ENCODE data around the gene SF3A1. TPM values are rescaled to one million over a fixed set of nuclear protein-coding genes. Genes with fewer than 3 reads are reported as not detected.

SF3A1 gene
- total and polyA plus RNA-seq, 2 donors (not counting 1 experiment from before 2014, with no cell fraction given) = 17.0 to 22.9 TPM

- H3K9ac ChIP-seq (ENCODE audit: insufficient read depth, low read length) = no peak overlapping the region
- TF ChIP-seq EZH2 (IDR thresholded peaks at IDR 0.05; ENCODE audit: low read length, missing control alignments) = no peak
- no peak for TF ChIP-seq CTCF (conservative IDR thresholded peaks at IDR 0.05 in 1 of 2, IDR thresholded peaks at IDR 0.05 in 1 of 2; ENCODE audit: low read depth in 1 of 2, low read length in 2 of 2)
- no peak overlapping the region for H3K27ac ChIP-seq (ENCODE audit: insufficient read depth, low read length)
- no peak overlapping the region for H3K4me2 ChIP-seq (ENCODE audit: extremely low read depth, insufficient read depth, low read length)
- H3K9me3 ChIP-seq (ENCODE audit: control insufficient read depth, insufficient read depth, low read depth, low read length) = no peaks in the 10 kb centered on the region
- no peak overlapping the region for H2AFZ ChIP-seq (ENCODE audit: low read length)
- H3K36me3 ChIP-seq (ENCODE audit: control insufficient read depth, insufficient read depth, low read length) = peaks cover 14% of the 10 kb centered on the region
- no peaks in the 10 kb centered on the region for H4K20me1 ChIP-seq (ENCODE audit: control insufficient read depth, extremely low read depth, insufficient read depth, low read length)
- H3K4me3 ChIP-seq (replicated peaks in 1 of 4; ENCODE audit: control extremely low read depth in 1 of 4, insufficient read depth in 1 of 4, low read depth in 3 of 4, low read length in 4 of 4) = no peak overlapping the region
- peak in 1 of 2 donors; percentile 12 for DNase-seq (ENCODE audit: low read depth in 2 of 2)
- no peaks in the 10 kb centered on the region for H3K4me1 ChIP-seq (ENCODE audit: control insufficient read depth, extremely low read depth, insufficient read depth, low read length)
- no peaks in the 10 kb centered on the region for H3K27me3 ChIP-seq (ENCODE audit: control insufficient read depth, insufficient read depth, low read length)
- H3K79me2 ChIP-seq (ENCODE audit: control insufficient read depth, insufficient read depth, low read length) = peaks cover 57% of the 10 kb centered on the region
Observed at GRCh38 chr22:30351226-30351625, 5.5 kb downstream of the SF3A1 start.

GRCh38 chr22:30348809-30349208, 7.9 kb downstream of the SF3A1 start:
- peak overlapping the region; percentile 40 for H3K4me2 ChIP-seq (ENCODE audit: extremely low read depth, insufficient read depth, low read length)
- no peak overlapping the region for H3K9ac ChIP-seq (ENCODE audit: insufficient read depth, low read length)
- peaks cover 25% of the 10 kb centered on the region for H3K36me3 ChIP-seq (ENCODE audit: control insufficient read depth, insufficient read depth, low read length)
- no peak overlapping the region for H2AFZ ChIP-seq (ENCODE audit: low read length)
- H3K4me1 ChIP-seq (ENCODE audit: control insufficient read depth, extremely low read depth, insufficient read depth, low read length) = no peaks in the 10 kb centered on the region
- H3K27me3 ChIP-seq (ENCODE audit: control insufficient read depth, insufficient read depth, low read length) = no peaks in the 10 kb centered on the region
- peak in 1 of 2 donors; percentile 42 for DNase-seq (ENCODE audit: low read depth in 2 of 2)
- peaks cover 33% of the 10 kb centered on the region for H3K79me2 ChIP-seq (ENCODE audit: control insufficient read depth, insufficient read depth, low read length)
- no peak overlapping the region for H3K4me3 ChIP-seq (replicated peaks in 1 of 4; ENCODE audit: control extremely low read depth in 1 of 4, insufficient read depth in 1 of 4, low read depth in 3 of 4, low read length in 4 of 4)
- H3K27ac ChIP-seq (ENCODE audit: insufficient read depth, low read length) = no peak overlapping the region
- TF ChIP-seq CTCF (conservative IDR thresholded peaks at IDR 0.05 in 1 of 2, IDR thresholded peaks at IDR 0.05 in 1 of 2; ENCODE audit: low read depth in 1 of 2, low read length in 2 of 2) = no peak
- no peak for TF ChIP-seq EZH2 (IDR thresholded peaks at IDR 0.05; ENCODE audit: low read length, missing control alignments)
- no peaks in the 10 kb centered on the region for H4K20me1 ChIP-seq (ENCODE audit: control insufficient read depth, extremely low read depth, insufficient read depth, low read length)
- no peaks in the 10 kb centered on the region for H3K9me3 ChIP-seq (ENCODE audit: control insufficient read depth, insufficient read depth, low read depth, low read length)

GRCh38 chr22:30348404-30348803, 8.3 kb downstream of the SF3A1 start:
- Histone ChIP-seq H3K9ac (ENCODE audit: insufficient read depth, low read length) (no peak overlapping the region), H3K36me3 (ENCODE audit: control insufficient read depth, insufficient read depth, low read length) (peaks cover 25% of the 10 kb centered on the region), H3K27me3 (ENCODE audit: control insufficient read depth, insufficient read depth, low read length) (no peaks in the 10 kb centered on the region), H2AFZ (ENCODE audit: low read length) (no peak overlapping the region), H3K27ac (ENCODE audit: insufficient read depth, low read length) (no peak overlapping the region), H3K4me1 (ENCODE audit: control insufficient read depth, extremely low read depth, insufficient read depth, low read length) (no peaks in the 10 kb centered on the region), H4K20me1 (ENCODE audit: control insufficient read depth, extremely low read depth, insufficient read depth, low read length) (no peaks in the 10 kb centered on the region), H3K9me3 (ENCODE audit: control insufficient read depth, insufficient read depth, low read depth, low read length) (no peaks in the 10 kb centered on the region), H3K4me2 (ENCODE audit: extremely low read depth, insufficient read depth, low read length) (peak overlapping the region; percentile 40), H3K4me3 (replicated peaks in 1 of 4; ENCODE audit: control extremely low read depth in 1 of 4, insufficient read depth in 1 of 4, low read depth in 3 of 4, low read length in 4 of 4) (no peak overlapping the region), H3K79me2 (ENCODE audit: control insufficient read depth, insufficient read depth, low read length) (peaks cover 30% of the 10 kb centered on the region)
- no peak for DNase-seq (ENCODE audit: low read depth in 2 of 2)
- no peak for TF ChIP-seq CTCF (conservative IDR thresholded peaks at IDR 0.05 in 1 of 2, IDR thresholded peaks at IDR 0.05 in 1 of 2; ENCODE audit: low read depth in 1 of 2, low read length in 2 of 2)
- no peak for TF ChIP-seq EZH2 (IDR thresholded peaks at IDR 0.05; ENCODE audit: low read length, missing control alignments)

Measured in fibroblast of lung (primary cell).